NCI-H146 (cell line): ENCODE results near the gene PTGFRN.

ENCODE experiments used
- DNase-seq: peaks from one replicate; lab custom pipeline; 2025; lab: John Stamatoyannopoulos, UW

Gene PTGFRN

GRCh38 chr1:116889380-116889779, 20.3 kb upstream of the PTGFRN start:
- no peak for DNase-seq

GRCh38 chr1:116891396-116892079, 18.2 kb upstream of the PTGFRN start:
- DNase-seq = no peak

DNA sequence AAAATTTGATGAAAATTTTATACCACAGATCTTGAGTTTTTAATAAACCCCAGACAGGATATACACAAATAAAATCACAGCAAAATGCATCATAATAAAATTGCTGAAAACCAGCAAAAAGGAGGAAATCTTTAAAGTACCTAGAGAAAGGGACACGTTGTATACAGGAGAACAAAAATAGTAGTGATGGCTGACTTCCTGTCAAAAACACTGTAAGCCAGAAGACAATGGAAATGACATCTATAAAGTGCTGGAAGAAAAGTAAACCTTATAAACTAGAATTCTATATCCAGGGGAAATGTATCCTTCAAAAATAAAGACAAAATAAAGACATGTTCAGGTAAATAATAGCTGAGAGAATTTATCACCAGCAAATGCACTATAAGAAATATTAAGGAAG, 14.6 kb upstream of the PTGFRN start:
- no peak for DNase-seq

GRCh38 chr1:116899529-116899928, 10.2 kb upstream of the PTGFRN start:
- no peak for DNase-seq

DNA sequence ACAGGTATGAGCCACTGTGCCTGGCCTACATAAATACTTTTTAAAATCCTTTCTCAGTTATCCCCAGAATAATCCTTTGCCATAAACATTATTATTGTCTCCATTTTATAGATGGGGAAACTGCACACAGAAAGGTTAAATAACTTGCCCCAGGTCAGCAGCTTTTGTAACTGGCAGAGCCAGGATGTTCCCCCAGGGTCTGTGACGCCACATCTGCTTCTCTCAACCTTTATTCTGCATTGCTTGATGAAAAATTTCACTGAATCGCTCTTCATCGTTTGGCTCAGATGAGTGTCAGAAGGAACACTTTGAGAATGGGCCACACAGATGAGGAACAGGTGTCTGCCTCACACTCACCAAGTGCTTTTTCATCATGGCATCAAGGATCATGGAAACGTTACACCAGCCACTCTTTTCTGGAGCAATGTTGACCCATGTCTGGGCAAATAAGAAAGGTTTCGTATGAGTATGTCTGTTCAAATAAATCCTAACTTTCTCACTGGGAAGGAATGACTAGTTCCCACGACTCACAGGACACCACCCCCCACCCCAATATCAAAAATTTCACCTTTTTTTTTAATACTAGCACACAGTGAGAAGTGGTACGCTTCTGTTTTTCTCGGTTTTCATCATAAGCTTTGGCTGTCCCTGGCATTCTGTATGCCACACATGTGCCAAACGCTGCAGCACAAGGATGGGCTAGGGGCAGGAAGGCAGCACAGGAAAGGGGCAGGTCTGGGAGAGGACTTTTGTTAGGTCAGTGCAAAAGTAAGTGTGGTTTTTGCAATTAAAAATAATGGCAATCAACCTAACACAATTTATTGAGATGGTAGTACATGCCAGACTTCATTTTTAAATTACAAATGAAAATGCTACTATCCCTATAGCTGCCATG, 9.0 kb upstream of the PTGFRN start:
- no peak for DNase-seq

DNA sequence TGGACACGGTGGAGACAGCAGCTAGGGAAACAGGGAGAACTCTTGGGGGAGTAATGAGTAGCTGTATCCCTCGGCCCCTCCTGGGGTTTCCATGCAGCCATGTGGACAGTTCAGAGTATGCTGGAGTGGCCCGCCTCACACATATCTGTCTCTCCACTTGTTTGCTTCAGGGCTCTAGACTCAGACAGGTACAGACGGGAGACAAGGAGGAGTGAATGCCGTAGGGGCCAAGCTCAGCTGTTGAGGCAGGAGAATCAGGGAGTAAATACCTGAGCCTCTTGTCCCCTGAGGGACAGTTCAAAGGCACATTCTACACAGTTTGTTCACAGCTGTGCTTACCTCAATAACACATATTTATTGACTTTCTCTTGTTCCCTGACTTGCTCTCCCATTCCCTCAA, 7.7 kb upstream of the PTGFRN start:
- no peak for DNase-seq

DNA sequence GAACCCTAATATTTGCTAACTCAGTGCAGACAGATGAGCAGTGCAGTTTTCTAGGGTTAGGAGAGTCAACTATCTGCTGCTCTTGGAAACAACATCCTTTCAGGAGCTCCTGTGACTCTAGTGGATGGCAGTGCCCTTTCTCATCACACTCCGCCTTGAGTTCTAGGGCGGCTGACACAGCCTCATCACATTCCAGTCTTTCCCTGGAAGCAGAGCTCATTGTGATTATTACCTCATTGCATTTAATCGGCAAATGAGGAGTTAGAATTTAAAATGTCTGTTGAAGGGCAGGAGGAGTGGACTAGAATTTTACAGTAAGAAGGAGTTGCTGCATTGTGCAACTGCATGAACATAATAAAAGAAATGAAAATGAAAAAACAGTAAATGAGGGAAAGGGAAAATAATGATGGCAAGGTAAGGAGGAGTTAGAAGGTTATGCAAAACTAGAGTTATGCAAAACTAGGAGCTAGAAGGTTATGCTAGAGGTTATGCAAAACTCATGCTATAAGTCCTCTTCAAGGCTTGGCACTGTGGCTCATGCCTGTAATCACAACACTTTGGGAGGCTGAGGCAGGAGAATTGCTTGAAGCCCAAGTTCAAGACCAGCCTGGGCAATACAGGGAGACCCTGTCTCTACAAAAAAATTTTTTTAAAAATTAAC, 6.9 kb upstream of the PTGFRN start:
- no peak for DNase-seq

- DNase-seq = no peak
These were observed 4.9 kb upstream of the PTGFRN start for GRCh38 chr1:116904791-116905320.

DNA sequence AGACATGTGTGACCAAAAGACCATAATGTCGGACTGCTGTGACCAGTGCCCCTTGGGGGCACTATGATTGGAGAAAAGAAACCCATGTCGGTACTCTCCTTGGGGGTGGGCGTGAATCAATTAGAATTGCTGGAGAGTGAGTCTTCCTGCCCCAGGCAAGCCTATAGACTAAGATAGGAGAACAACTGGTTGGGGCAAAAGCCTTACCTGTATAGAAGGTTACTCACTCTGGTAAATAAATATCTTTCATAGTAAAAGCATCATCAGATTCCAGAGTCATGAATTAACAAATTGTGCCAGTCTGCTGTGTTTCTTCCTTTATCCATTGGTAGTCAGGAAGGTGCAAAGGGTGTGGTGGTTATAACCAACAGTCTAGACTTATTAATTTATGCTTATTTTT, 2.9 kb upstream of the PTGFRN start:
- DNase-seq = no peak

- no peak for DNase-seq
These were observed 2.4 kb upstream of the PTGFRN start for GRCh38 chr1:116907351-116907750.

- DNase-seq = no peak
These were observed 1.4 kb upstream of the PTGFRN start for GRCh38 chr1:116908266-116908665.

DNA sequence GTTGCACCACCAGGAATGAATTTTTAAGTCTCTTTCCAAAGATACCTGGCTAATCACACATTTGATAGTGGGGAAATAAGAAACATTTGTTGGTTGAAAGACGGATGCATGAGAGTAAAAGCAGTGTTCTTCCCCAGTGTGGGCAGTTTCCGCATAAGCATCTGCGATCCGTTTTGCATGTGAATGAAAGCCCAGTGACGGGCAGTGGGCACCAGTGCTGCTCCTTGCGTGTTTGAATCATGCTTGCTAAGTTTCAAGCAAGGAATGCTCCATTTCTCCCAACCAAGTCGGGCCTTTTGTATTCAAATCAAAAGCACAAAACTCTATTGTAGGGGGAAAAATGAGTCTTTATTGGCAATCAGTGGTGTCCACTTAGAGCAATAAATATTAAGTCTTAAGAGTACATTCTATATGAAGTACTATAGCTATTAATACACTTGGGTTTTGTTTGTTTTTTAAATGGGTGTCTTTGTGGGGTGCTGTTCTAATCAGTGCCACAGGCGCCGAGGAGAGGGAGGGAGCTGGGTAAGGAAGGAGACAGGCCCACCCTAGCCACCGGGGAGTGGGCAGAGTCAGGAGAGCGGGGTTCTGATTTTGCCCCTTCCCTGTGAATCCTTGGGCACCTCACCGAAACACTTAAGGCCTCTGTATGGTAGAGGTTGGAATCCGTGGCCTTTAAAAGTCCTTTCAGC, 750 bp upstream of the PTGFRN start:
- DNase-seq = no peak

GRCh38 chr1:116910379-116911187, 867 bp downstream of the PTGFRN start:
- peak; percentile 67 for DNase-seq

- DNase-seq = peak; percentile 27
These were observed 1.5 kb downstream of the PTGFRN start for GRCh38 chr1:116911188-116911553.

DNA sequence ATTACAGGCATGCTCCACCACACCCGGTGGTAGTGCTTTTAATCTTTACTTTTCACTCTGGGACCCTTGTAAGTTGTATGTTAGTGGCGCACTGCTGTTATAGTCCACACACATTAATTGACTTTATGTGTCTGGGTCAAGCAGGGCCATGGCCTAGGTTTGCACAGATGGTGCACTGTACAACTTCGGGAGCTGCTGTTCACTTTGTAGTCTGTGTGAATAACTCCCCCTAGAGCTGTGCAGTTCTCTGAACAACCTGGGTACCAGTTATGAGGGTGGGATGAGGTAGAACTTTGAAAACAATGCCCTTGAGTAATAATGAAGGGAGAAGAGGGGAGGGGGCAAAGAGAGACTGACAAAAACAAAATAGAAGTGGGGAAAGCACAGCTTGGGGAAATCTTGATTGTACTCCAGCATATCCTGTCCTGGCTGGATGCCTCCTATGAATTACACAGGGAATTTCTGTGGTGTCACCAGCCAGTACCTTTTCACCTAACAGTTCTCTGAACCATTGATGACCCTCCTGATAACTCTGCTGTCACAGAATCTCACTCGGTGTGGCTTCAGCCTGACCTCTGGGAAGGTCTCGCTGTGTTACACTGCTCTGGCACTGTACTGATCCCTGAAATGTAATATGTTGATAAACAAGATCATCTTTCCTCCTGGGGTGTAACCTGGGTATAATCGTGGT, 2.2 kb downstream of the PTGFRN start:
- DNase-seq = no peak

GRCh38 chr1:116912846-116913245, 3.1 kb downstream of the PTGFRN start:
- DNase-seq = no peak

DNA sequence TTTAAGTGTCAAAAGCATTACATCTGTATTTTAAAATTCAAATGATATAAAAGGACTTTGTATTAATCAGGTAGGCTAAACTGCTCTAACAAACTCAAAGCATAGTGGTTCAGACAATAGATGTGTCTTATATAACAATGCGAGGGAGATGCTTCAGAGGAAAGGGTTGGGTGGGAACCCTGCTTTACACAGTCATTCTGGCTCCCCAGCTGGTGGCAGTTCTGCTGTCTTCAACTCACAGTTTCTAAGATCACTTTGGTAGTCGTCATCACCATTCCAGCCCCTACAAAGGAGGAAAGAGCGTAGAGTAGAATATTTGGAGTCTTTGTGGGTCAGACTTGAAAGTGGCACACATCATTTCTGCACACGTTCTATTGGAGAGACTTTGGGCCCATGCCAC, 4.2 kb downstream of the PTGFRN start:
- no peak for DNase-seq

GRCh38 chr1:116914667-116915066, 5.0 kb downstream of the PTGFRN start:
- DNase-seq = no peak

GRCh38 chr1:116915086-116915661, 5.5 kb downstream of the PTGFRN start:
- DNase-seq = no peak

- DNase-seq = no peak
These were observed 6.3 kb downstream of the PTGFRN start for GRCh38 chr1:116916002-116916401.
